H1 (cell line): ENCODE measurements around the gene OGDH. TPM values are rescaled to one million over a fixed set of nuclear protein-coding genes. Genes with fewer than 3 reads are reported as not detected.

ENCODE experiments used
- CTCF ChIA-PET: fragments of 300-600 bp; sonication (Branson Sonifier 250); formaldehyde crosslinking; loops from one replicate; lab custom pipeline; 2021; ENCODE audit not compliant: partially characterized antibody; lab: Charles Lee
- POLR2A ChIA-PET: fragments of 300-600 bp; sonication (Branson Sonifier 250); formaldehyde crosslinking; loops from one replicate; lab custom pipeline; 2021; ENCODE audit warnings: inconsistent platforms; ENCODE audit not compliant: partially characterized antibody; lab: Charles Lee
- DNase-seq, 2 experiments: peaks; one replicate each; pipeline versions ENCODE4 v3.0.0 to v3.0.0-alpha.2; 2010 to 2022; ENCODE audit warnings: low spot score in 2 of 2, low read depth in 1 of 2, mixed read lengths in 1 of 2
- FAIRE-seq: peaks from 2 replicates; lab custom pipeline; 2011; peaks lifted over from hg19 to GRCh38; lab: Jason Lieb, UNC
- H2AFZ ChIP-seq: 2 replicates; pipeline ENCODE4 v1.8.1; 2012; ENCODE audit warnings: low read length, inconsistent platforms
- H2AK5ac ChIP-seq: 2 replicates; pipeline ENCODE4 v1.6.1; 2013; ENCODE audit warnings: low read depth, low read length
- H2BK120ac ChIP-seq: replicated peaks from 2 replicates; pipeline ENCODE3; 2013; ENCODE audit warnings: low read depth, low read length, inconsistent platforms
- H2BK12ac ChIP-seq: 2 replicates; pipeline ENCODE4 v1.6.1; 2013; ENCODE audit warnings: low read depth, low read length
- H2BK15ac ChIP-seq: 2 replicates; pipeline ENCODE4 v1.6.1; 2013; ENCODE audit warnings: low read length
- H2BK20ac ChIP-seq: 2 replicates; pipeline ENCODE4 v1.6.1; 2013; ENCODE audit warnings: low read length
- H2BK5ac ChIP-seq: 2 replicates; pipeline ENCODE4 v1.6.1; 2013; ENCODE audit warnings: low read depth, low read length
- H3K14ac ChIP-seq: 2 replicates; pipeline ENCODE4 v1.6.1; 2013; ENCODE audit warnings: inconsistent platforms; ENCODE audit not compliant: insufficient read length
- H3K18ac ChIP-seq: 2 replicates; pipeline ENCODE4 v1.6.1; 2013; ENCODE audit warnings: low read length; ENCODE audit errors: extremely low read depth
- H3K23ac ChIP-seq: 2 replicates; pipeline ENCODE4 v1.6.1; 2013; ENCODE audit warnings: inconsistent platforms; ENCODE audit not compliant: insufficient read length
- H3K23me2 ChIP-seq: 2 replicates; pipeline ENCODE4 v1.6.1; 2013; ENCODE audit warnings: low read depth, low read length
- H3K27ac ChIP-seq: 2 replicates; pipeline ENCODE4 v1.6.1; 2011; ENCODE audit warnings: low read depth, low read length, inconsistent platforms
- H3K27me3 ChIP-seq, 4 experiments: replicated peaks in 1 of 4; 1 replicate in 1 of 4; 2 replicates in 3 of 4; pipeline versions ENCODE4 v1.6.1 to v1.8.1; 2011 to 2013; ENCODE audit warnings: low read length in 3 of 4, mild to moderate bottlenecking in 3 of 4, inconsistent platforms in 2 of 4, mixed read lengths in 2 of 4, moderate library complexity in 1 of 4; ENCODE audit not compliant: control insufficient read depth in 3 of 4, insufficient read depth in 3 of 4; ENCODE audit errors: extremely low read depth in 1 of 4
- H3K36me3 ChIP-seq, 4 experiments: 2 replicates each; pipeline versions ENCODE4 v1.6.1 to v1.8.1; 2011 to 2013; ENCODE audit warnings: mild to moderate bottlenecking in 4 of 4, low read length in 3 of 4, moderate library complexity in 2 of 4, control low read depth in 1 of 4, inconsistent platforms in 1 of 4; ENCODE audit not compliant: insufficient read depth in 4 of 4, control insufficient read depth in 2 of 4
- H3K4ac ChIP-seq: replicated peaks from 2 replicates; pipeline ENCODE3; 2013; ENCODE audit warnings: low read length, low read depth, mixed read lengths, inconsistent platforms; ENCODE audit not compliant: insufficient read length
- H3K4me1 ChIP-seq, 4 experiments: replicated peaks in 1 of 4; 1 replicate in 1 of 4; 2 replicates in 3 of 4; pipeline versions ENCODE4 v1.6.1 to v1.8.1; 2011 to 2013; ENCODE audit warnings: low read length in 3 of 4, inconsistent platforms in 2 of 4, mixed read lengths in 1 of 4; ENCODE audit not compliant: insufficient read depth in 4 of 4, control insufficient read depth in 3 of 4
- H3K4me2 ChIP-seq, 2 experiments: 2 replicates each; pipeline versions ENCODE4 v1.6.1 to v1.8.1; 2011 to 2013; ENCODE audit warnings: low read depth in 2 of 2, low read length in 2 of 2, control low read depth in 1 of 2, inconsistent platforms in 1 of 2, mild to moderate bottlenecking in 1 of 2; ENCODE audit not compliant: insufficient read depth in 1 of 2
- H3K4me3 ChIP-seq, 4 experiments: fragments of 200-600, 300-600 bp in 1 of 4; sonication (generic), shearing (Covaris generic), sonication (Bioruptor Twin) in 1 of 4; 2 replicates each; pipeline versions ENCODE4 v1.5.1 to v1.8.1; 2011 to 2016; ENCODE audit warnings: low read length in 4 of 4, low read depth in 3 of 4, control low read depth in 2 of 4, inconsistent platforms in 2 of 4, mild to moderate bottlenecking in 2 of 4, mixed read lengths in 1 of 4, moderate library complexity in 1 of 4; ENCODE audit not compliant: insufficient read depth in 2 of 4; ENCODE audit errors: extremely low read depth in 1 of 4
- H3K56ac ChIP-seq: replicated peaks from 2 replicates; pipeline ENCODE3; 2013; ENCODE audit warnings: low read depth, mild to moderate bottlenecking, mixed read lengths, low read length, inconsistent platforms; ENCODE audit not compliant: insufficient read length
- H3K79me1 ChIP-seq: 2 replicates; pipeline ENCODE4 v1.6.1; 2013; ENCODE audit warnings: low read depth, low read length, control low read depth
- H3K79me2 ChIP-seq, 2 experiments: 2 replicates each; pipeline versions ENCODE4 v1.6.1 to v1.8.1; 2012 to 2013; ENCODE audit warnings: low read length in 2 of 2, mild to moderate bottlenecking in 2 of 2, inconsistent platforms in 1 of 2; ENCODE audit not compliant: insufficient read depth in 2 of 2, control insufficient read depth in 1 of 2
- H3K9ac ChIP-seq, 4 experiments: replicated peaks in 1 of 4; 1 replicate in 1 of 4; 2 replicates in 3 of 4; pipeline versions ENCODE4 v1.6.1 to v1.8.1; 2011 to 2013; ENCODE audit warnings: low read depth in 3 of 4, low read length in 3 of 4, control low read depth in 2 of 4, mild to moderate bottlenecking in 2 of 4, moderate library complexity in 2 of 4, inconsistent platforms in 1 of 4; ENCODE audit errors: extremely low read depth in 1 of 4
- H3K9me3 ChIP-seq, 2 experiments: 2 replicates each; pipeline versions ENCODE4 v1.6.1 to v1.8.1; 2012 to 2013; ENCODE audit warnings: mild to moderate bottlenecking in 2 of 2, moderate library complexity in 2 of 2, control low read depth in 1 of 2, inconsistent platforms in 1 of 2, low read depth in 1 of 2, low read length in 1 of 2, mixed read lengths in 1 of 2; ENCODE audit not compliant: insufficient read depth in 2 of 2
- H4K20me1 ChIP-seq, 2 experiments: replicated peaks in 1 of 2; 2 replicates each; pipeline versions ENCODE3 to v1.8.1; 2011 to 2013; ENCODE audit warnings: inconsistent platforms in 2 of 2, low read length in 2 of 2, mild to moderate bottlenecking in 1 of 2; ENCODE audit not compliant: insufficient read depth in 2 of 2, control insufficient read depth in 1 of 2
- H4K5ac ChIP-seq: 2 replicates; pipeline ENCODE4 v1.6.1; 2013; ENCODE audit warnings: low read length, low read depth, mixed read lengths, inconsistent platforms; ENCODE audit not compliant: insufficient read length
- H4K8ac ChIP-seq: 2 replicates; pipeline ENCODE4 v1.8.0; 2013; ENCODE audit warnings: mild to moderate bottlenecking, moderate library complexity, low read length, inconsistent platforms; ENCODE audit not compliant: insufficient read depth; ENCODE audit errors: extremely low read depth
- H4K91ac ChIP-seq: replicated peaks from 2 replicates; pipeline ENCODE3; 2013; ENCODE audit warnings: low read length, mixed read lengths, inconsistent platforms; ENCODE audit not compliant: insufficient read length
- BCL11A ChIP-seq, 2 experiments: IDR thresholded peaks; one replicate each; pipeline ENCODE4 v1.6.1; 2011; ENCODE audit warnings: low read depth in 2 of 2, low read length in 2 of 2, mild to moderate bottlenecking in 2 of 2
- SUZ12 ChIP-seq: fragments of 200-600 bp; sonication (generic); IDR thresholded peaks from 2 replicates; pipeline ENCODE4 v1.6.1; 2012; ENCODE audit warnings: mild to moderate bottlenecking, inconsistent platforms, low read length, moderate library complexity, mixed read lengths
- WGBS, 2 experiments: shearing (Covaris generic) in 1 of 2; methylation state at CpG; one replicate each; pipeline versions ENCODE4 v1.1.6 to v1.1.7; 2013 to 2015; ENCODE audit warnings: low lambda C conversion rate in 2 of 2, mixed read lengths in 2 of 2, inconsistent platforms in 1 of 2, low coverage in 1 of 2, missing lambda C conversion rate in 1 of 2; ENCODE audit not compliant: insufficient replicate concordance in 2 of 2, insufficient coverage in 1 of 2, insufficient read length in 1 of 2; ENCODE audit errors: extremely low coverage in 1 of 2, missing lambda C conversion rate in 1 of 2; 5-methylcytosine and 5-hydroxymethylcytosine counted together
- polyA plus RNA-seq, 7 experiments: library from polyadenylated mRNA; depleted of rRNA in 3 of 7; stranded (reverse) in 5 of 7; unstranded in 2 of 7; fragments of >200 nt in 5 of 7; fragments of 200-250 nt in 2 of 7; gene quantifications; 1 replicate in 5 of 7; 2 replicates in 1 of 7; 4 replicates in 1 of 7; pipeline versions ENCODE4 v1.2.1 to v1.2.3, GENCODE V29; 2011 to 2013; ENCODE audit warnings: missing spikeins in 2 of 7, mixed read lengths in 2 of 7
- total RNA-seq: library from RNA; stranded (reverse); fragmentation: NEBNext Ultra II Directional; extraction: Animal tissue kit (Norgen Biotek cat#: 25700); gene quantifications from 2 replicates; pipeline ENCODE4 v1.2.1, GENCODE V29; 2021

The OGDH gene
- total and polyA plus RNA-seq, 2 of the 8 experiments (the other 6 are each of a cell fraction or from before 2014, with no cell fraction given), result 71.6 to 91.6 TPM

DNA sequence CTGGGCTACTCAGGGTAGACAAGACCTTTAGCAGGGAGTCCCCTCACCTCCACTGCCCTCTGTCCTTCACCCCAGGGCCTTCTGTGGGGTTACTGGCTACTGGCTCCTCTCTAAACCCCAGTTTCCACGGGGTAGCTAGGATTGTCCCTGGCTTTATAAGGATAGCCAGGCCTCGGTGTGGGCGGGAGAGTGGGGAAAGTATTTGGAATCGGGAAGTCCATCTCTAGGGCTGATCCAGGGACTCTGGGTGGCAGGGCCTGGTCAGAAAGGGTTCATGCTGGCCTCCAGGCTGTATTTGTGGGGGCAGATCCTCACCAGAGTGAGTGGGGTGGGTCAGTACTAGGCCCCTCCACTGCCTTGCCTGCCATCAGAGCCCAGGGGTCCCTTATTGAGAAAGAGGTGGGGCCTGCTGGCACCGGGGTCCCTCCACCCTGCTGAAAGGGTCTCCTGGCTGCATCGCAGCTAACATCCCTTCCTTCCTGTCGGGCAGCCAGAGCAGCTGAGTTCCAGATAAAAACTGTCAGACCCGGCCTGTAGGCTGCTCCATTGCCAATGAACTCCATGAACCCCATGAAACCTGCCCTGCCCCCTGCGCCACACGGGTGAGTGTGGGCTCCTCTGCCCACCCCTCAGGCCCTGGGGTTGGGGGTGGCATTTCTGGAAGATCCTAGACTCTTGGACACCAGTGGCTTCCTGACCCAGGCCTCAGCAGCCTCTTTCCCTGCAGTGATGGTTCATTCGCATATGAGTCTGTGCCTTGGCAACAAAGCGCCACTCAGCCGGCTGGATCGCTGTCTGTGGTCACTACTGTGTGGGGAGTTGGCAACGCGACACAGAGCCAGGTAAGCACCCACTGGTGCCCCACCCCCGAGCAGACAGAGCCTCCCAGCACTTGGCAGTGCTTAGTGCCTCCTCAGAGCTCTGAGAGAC lies 149.5 kb downstream of the OGDH start:
- H4K91ac ChIP-seq, result no peak overlapping the region
- no peaks in the 10 kb centered on the region for H3K9me3 ChIP-seq
- no peaks in the 10 kb centered on the region; a peak in 1 of 7 replicates for H3K27me3 ChIP-seq
- H2BK5ac ChIP-seq, result peak overlapping the region; percentile 76; the same call in 1 of the 2 replicates
- H3K18ac ChIP-seq, result no peak overlapping the region; the same call in 1 of the 2 replicates
- FAIRE-seq (no peak), DNase-seq (no peak)
- peaks cover 0 to 4% (median 3%) of the 10 kb centered on the region in 4 experiments; a peak in 4 of 7 replicates for H3K4me1 ChIP-seq
- no peak overlapping the region for H4K5ac ChIP-seq
- H2AFZ ChIP-seq, result no peak overlapping the region
- peaks cover 2% of the 10 kb centered on the region; the same call in 1 of the 2 replicates for H3K79me1 ChIP-seq
- no peak overlapping the region for H3K14ac ChIP-seq
- H3K4me2 ChIP-seq, result no peak overlapping the region
- no peak overlapping the region for H2BK15ac ChIP-seq
- H3K23me2 ChIP-seq, result no peaks in the 10 kb centered on the region
- no peak overlapping the region for H2BK20ac ChIP-seq
- no peak overlapping the region for H2BK12ac ChIP-seq
- WGBS, 2 experiments, result 90% methylated on average over 17 of the region's 17 CpGs; no CpG with 5 or more reads in 1 of the 2 experiments
- H3K4ac ChIP-seq, result no peak overlapping the region
- POLR2A ChIA-PET, result interaction anchor here (1.0 to 2.7 kb wide), 3 partner anchors 12 to 149 kb away, joined by 3 to 12 read pairs (median 3); partner anchors contain the start of gene OGDH
- no peak overlapping the region for H3K23ac ChIP-seq
- peaks cover 11 to 20% of the 10 kb centered on the region in 2 experiments for H4K20me1 ChIP-seq
- no peak overlapping the region for H2AK5ac ChIP-seq
- no peak overlapping the region for H3K27ac ChIP-seq
- H3K36me3 ChIP-seq, result peaks cover 0 to 28% (median 8%) of the 10 kb centered on the region in 4 experiments; a peak in 7 of 8 replicates
- no peak overlapping the region for H2BK120ac ChIP-seq
- H3K4me3 ChIP-seq, result no peak overlapping the region
- peaks cover 0 to 42% of the 10 kb centered on the region in 2 experiments; a peak in 2 of 4 replicates for H3K79me2 ChIP-seq
- CTCF ChIA-PET, result interaction anchor here (1.2 kb wide), 1 partner anchor 13 kb away, joined by 3 read pairs; no protein-coding TSS in a partner anchor
- H3K56ac ChIP-seq, result no peak overlapping the region
- peak overlapping the region; percentile 60; the same call in 1 of the 2 replicates for H4K8ac ChIP-seq
- no peak overlapping the region for H3K9ac ChIP-seq
- TF ChIP-seq BCL11A (IDR thresholded peaks at IDR 0.05; ENCODE audit: low read depth in 2 of 2, low read length in 2 of 2) (no peak), SUZ12 (no peak)
